ENCODE results near the gene ADAM19.
A peak's percentile ranks its signal among the peaks of the same experiment; 100 is the strongest.

ADAM19 gene

GRCh38 chr5:157540124-157540523 lies 35.5 kb downstream of the ADAM19 start:
- FAIRE-seq = no peak
- TF ChIP-seq POLR2AphosphoS5 (IDR thresholded peaks at IDR 0.05; ENCODE audit: low read depth, low read length) (no peak), POLR2A (IDR thresholded peaks at IDR 0.05; ENCODE audit: low read depth, low read length) (0 out of 2 replicates have a peak, but pooled peaks have one; percentile 5)
- DNase-seq (ENCODE audit: insufficient read length) = no peak

- no peak for TF ChIP-seq POLR2A (IDR thresholded peaks at IDR 0.05; ENCODE audit: low read depth, low read length)
- TF ChIP-seq POLR2AphosphoS5 (IDR thresholded peaks at IDR 0.05; ENCODE audit: low read depth, low read length) = no peak
- TF ChIP-seq TAF1 (IDR thresholded peaks at IDR 0.05; ENCODE audit: borderline replicate concordance, low read depth, low read length) = no peak
- FAIRE-seq (peak; percentile 92), DNase-seq (ENCODE audit: insufficient read length) (no peak)
Observed at GRCh38 chr5:157539503-157540022, 36.0 kb downstream of the ADAM19 start.

GRCh38 chr5:157538311-157538710 lies 37.3 kb downstream of the ADAM19 start:
- FAIRE-seq = no peak
- no peak for DNase-seq (ENCODE audit: insufficient read length)
- TF ChIP-seq POLR2AphosphoS5 (IDR thresholded peaks at IDR 0.05; ENCODE audit: low read depth, low read length) = no peak
- TF ChIP-seq POLR2A (IDR thresholded peaks at IDR 0.05; ENCODE audit: low read depth, low read length) = no peak
- TF ChIP-seq TAF1 (IDR thresholded peaks at IDR 0.05; ENCODE audit: borderline replicate concordance, low read depth, low read length) = no peak

- no peak for DNase-seq (ENCODE audit: insufficient read length)
- FAIRE-seq = no peak
- no peak for TF ChIP-seq TAF1 (IDR thresholded peaks at IDR 0.05; ENCODE audit: borderline replicate concordance, low read depth, low read length)
- TF ChIP-seq POLR2AphosphoS5 (IDR thresholded peaks at IDR 0.05; ENCODE audit: low read depth, low read length) = no peak
- TF ChIP-seq POLR2A (IDR thresholded peaks at IDR 0.05; ENCODE audit: low read depth, low read length) = no peak
Observed at GRCh38 chr5:157535042-157535865, 40.3 kb downstream of the ADAM19 start.

DNA sequence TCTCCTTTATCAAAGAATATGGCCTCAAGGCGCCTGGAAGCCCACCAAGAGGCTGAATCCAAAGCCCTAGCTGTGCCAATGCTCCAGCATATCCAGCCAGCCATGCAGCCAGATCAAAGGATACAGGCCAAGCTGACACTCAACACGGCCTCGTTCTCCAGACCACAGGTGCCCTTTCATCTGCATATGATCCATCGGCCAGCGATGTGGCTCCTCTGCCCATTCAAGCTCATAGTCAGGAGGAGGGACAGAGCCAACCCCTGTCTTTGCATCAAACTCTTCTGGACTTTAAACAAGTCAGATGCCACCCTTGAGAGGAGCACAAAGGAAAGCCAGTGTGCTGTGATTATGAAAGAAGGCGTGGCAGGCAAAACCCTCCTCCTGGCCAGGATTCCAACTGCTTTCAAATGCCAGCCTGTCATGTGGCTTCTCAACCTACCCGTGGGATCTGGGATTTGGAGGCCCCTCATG lies 42.5 kb downstream of the ADAM19 start:
- no peak for DNase-seq (ENCODE audit: insufficient read length)
- no peak for FAIRE-seq
- no peak for TF ChIP-seq POLR2A (IDR thresholded peaks at IDR 0.05; ENCODE audit: low read depth, low read length)
- no peak for TF ChIP-seq TAF1 (IDR thresholded peaks at IDR 0.05; ENCODE audit: borderline replicate concordance, low read depth, low read length)
- no peak for TF ChIP-seq POLR2AphosphoS5 (IDR thresholded peaks at IDR 0.05; ENCODE audit: low read depth, low read length)

DNA sequence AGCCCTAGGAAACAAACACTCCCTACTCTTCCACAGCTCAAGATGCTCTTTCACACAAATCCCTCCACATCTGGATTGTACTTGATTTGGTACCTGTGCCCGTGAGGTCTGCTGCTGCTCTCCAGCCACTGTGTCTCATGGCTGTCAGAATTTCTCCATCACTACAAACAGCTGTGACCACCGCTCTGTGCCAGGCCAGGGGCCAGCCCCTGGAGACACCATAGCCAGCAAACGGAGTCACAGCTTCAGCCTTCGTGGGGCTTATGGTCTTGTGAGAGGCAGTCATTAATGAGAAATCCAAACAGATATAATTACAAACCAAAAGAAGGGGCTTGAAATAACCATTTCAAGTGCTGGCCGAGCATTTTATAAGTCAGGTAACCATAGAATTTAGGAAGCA lies 43.6 kb downstream of the ADAM19 start:
- TF ChIP-seq POLR2AphosphoS5 (IDR thresholded peaks at IDR 0.05; ENCODE audit: low read depth, low read length) (no peak), TAF1 (IDR thresholded peaks at IDR 0.05; ENCODE audit: borderline replicate concordance, low read depth, low read length) (no peak), POLR2A (IDR thresholded peaks at IDR 0.05; ENCODE audit: low read depth, low read length) (no peak)
- DNase-seq (ENCODE audit: insufficient read length) (no peak), FAIRE-seq (no peak)

GRCh38 chr5:157530226-157530972 lies 45.2 kb downstream of the ADAM19 start:
- no peak for TF ChIP-seq POLR2AphosphoS5 (IDR thresholded peaks at IDR 0.05; ENCODE audit: low read depth, low read length)
- no peak for TF ChIP-seq POLR2A (IDR thresholded peaks at IDR 0.05; ENCODE audit: low read depth, low read length)
- no peak for TF ChIP-seq TAF1 (IDR thresholded peaks at IDR 0.05; ENCODE audit: borderline replicate concordance, low read depth, low read length)
- FAIRE-seq (no peak), DNase-seq (ENCODE audit: insufficient read length) (no peak)

DNA sequence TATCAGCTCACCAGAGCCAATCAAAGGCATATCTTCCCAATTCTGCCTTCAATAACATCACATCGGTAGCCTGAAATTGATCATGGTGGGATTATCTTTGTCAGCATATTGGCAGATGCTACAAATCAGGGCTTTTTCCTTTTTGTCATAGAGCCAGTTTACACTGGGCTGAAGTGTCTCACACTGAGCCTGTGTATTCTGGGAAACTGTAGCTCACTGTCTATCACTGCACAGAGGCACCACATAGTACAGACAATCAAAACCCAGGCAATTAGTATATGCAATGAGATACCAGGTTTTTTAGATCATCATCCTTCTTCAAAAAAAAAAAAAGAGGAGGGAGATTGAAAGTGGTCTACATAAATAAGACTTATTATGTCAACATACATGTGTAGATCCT lies 46.6 kb downstream of the ADAM19 start:
- no peak for TF ChIP-seq POLR2A (IDR thresholded peaks at IDR 0.05; ENCODE audit: low read depth, low read length)
- TF ChIP-seq TAF1 (IDR thresholded peaks at IDR 0.05; ENCODE audit: borderline replicate concordance, low read depth, low read length) = no peak
- TF ChIP-seq POLR2AphosphoS5 (IDR thresholded peaks at IDR 0.05; ENCODE audit: low read depth, low read length) = no peak

GRCh38 chr5:157528036-157528632 lies 47.4 kb downstream of the ADAM19 start:
- FAIRE-seq (no peak), DNase-seq (ENCODE audit: insufficient read length) (no peak)
- TF ChIP-seq POLR2A (IDR thresholded peaks at IDR 0.05; ENCODE audit: low read depth, low read length) = no peak
- no peak for TF ChIP-seq TAF1 (IDR thresholded peaks at IDR 0.05; ENCODE audit: borderline replicate concordance, low read depth, low read length)
- no peak for TF ChIP-seq POLR2AphosphoS5 (IDR thresholded peaks at IDR 0.05; ENCODE audit: low read depth, low read length)

More for the DNA sequence above, 46.6 kb downstream of the ADAM19 start:
- DNase-seq (ENCODE audit: insufficient read length) (no peak), FAIRE-seq (no peak)

- TF ChIP-seq TAF1 (IDR thresholded peaks at IDR 0.05; ENCODE audit: borderline replicate concordance, low read depth, low read length) (no peak), POLR2AphosphoS5 (IDR thresholded peaks at IDR 0.05; ENCODE audit: low read depth, low read length) (no peak), POLR2A (IDR thresholded peaks at IDR 0.05; ENCODE audit: low read depth, low read length) (no peak)
- DNase-seq (ENCODE audit: insufficient read length) (no peak), FAIRE-seq (no peak)
Observed at GRCh38 chr5:157524887-157525286, 50.7 kb downstream of the ADAM19 start.

- DNase-seq (ENCODE audit: insufficient read length) = no peak
- TF ChIP-seq POLR2AphosphoS5 (IDR thresholded peaks at IDR 0.05; ENCODE audit: low read depth, low read length) (no peak), POLR2A (IDR thresholded peaks at IDR 0.05; ENCODE audit: low read depth, low read length) (no peak), TAF1 (IDR thresholded peaks at IDR 0.05; ENCODE audit: borderline replicate concordance, low read depth, low read length) (no peak)
- no peak for FAIRE-seq
Observed at GRCh38 chr5:157523976-157524375, 51.6 kb downstream of the ADAM19 start.

All from GM12892 (cell line).